Astrocyte of the spinal cord (primary cell): ENCODE data around the gene GDPD5.
A peak's percentile ranks its signal among the peaks of the same experiment; 100 is the strongest.

ENCODE experiments used
- DNase-seq: peaks from one replicate; pipeline ENCODE4 v3.0.0; 2011; ENCODE audit warnings: low read depth, low spot score
- H3K4me3 ChIP-seq: 2 replicates; pipeline ENCODE4 v1.5.1; 2011; ENCODE audit warnings: low read depth, mild to moderate bottlenecking, low read length, moderate library complexity
- CTCF ChIP-seq: IDR thresholded peaks from 2 replicates; pipeline ENCODE4 v1.5.1; 2012; ENCODE audit warnings: low read depth, mild to moderate bottlenecking, low read length, inconsistent platforms
- in situ Hi-C: cut with HindIII; loops from 2 replicates; pipeline ENCODE4 v1.10.0; 2017; ENCODE audit warnings: low sequenced_read_pairs

Gene GDPD5

DNA sequence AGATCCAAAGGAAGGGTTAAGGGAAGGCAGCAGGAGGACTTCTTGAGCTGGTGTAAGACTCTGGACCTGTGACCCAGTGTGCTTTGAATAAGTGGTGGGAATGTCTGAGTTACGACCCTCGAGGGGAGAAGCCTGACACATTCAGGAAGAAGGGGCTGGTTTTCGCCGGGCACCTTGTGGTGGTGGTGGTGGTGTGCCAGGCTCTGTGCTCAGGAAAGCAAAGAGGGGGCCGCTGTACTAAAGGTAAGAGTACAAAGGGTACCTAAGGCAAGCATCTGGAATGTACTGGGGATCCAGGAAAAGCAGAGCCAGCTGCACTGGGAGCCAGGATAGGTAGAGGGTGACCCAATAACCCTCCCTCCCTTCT, 99.0 kb downstream of the GDPD5 start:
- in situ Hi-C loops, result no loop called here

DNA sequence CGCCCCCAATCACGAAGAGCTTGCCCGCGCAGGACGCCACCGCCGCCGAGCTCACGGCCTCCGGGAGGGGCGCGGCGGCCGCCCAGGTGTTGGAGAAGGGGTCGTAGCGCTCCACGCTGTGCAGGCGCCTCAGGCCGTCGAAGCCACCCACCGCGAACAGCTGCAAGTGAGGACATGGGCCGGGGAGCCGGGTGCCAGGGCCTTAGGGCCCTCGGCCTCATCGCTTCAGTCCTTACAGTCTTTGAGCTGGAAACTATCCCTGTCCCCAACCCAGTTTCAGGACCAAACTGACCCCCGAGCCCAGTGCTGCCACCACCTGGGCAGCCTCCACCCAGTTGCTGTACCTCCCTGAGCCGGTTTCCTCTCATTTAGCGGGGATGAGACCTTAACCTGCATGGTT, 100.3 kb downstream of the GDPD5 start:
- peak; percentile 38 for TF ChIP-seq CTCF
- DNase-seq, result no peak
- H3K4me3 ChIP-seq, result no peak overlapping the region
- in situ Hi-C loops, result no loop called here

More for the DNA sequence above, 99.0 kb downstream of the GDPD5 start:
- no peak for TF ChIP-seq CTCF
- no peak overlapping the region for H3K4me3 ChIP-seq
- no peak for DNase-seq

DNA sequence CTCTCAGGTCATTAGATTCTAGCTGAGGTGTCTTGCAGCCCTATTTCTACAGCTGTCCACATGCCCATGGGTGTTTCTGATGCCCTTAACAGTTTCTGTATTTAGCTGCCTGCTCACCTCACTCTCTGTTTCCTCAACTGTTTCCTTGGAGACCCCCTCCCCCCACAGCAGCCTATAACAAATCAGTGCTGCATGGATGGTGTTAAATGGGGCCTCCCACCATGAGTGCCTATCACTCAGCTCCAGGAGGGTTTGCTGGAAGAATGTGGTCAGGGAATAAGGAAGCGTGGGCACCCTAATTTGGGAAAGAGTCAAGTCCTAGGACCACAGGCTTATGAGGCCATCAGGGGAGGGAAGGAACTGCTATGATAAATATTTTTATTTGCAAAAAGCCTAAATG, 101.3 kb downstream of the GDPD5 start:
- in situ Hi-C loops, result no loop called here
- no peak overlapping the region for H3K4me3 ChIP-seq
- no peak for TF ChIP-seq CTCF
- no peak for DNase-seq

GRCh38 chr11:75423721-75424120, 102.0 kb downstream of the GDPD5 start:
- in situ Hi-C loops, result no loop called here
- no peak for TF ChIP-seq CTCF
- no peak overlapping the region for H3K4me3 ChIP-seq
- DNase-seq, result no peak

GRCh38 chr11:75422248-75423231, 103.2 kb downstream of the GDPD5 start:
- in situ Hi-C loops, result no loop called here
- no peak overlapping the region for H3K4me3 ChIP-seq
- no peak for DNase-seq
- TF ChIP-seq CTCF, result no peak

DNA sequence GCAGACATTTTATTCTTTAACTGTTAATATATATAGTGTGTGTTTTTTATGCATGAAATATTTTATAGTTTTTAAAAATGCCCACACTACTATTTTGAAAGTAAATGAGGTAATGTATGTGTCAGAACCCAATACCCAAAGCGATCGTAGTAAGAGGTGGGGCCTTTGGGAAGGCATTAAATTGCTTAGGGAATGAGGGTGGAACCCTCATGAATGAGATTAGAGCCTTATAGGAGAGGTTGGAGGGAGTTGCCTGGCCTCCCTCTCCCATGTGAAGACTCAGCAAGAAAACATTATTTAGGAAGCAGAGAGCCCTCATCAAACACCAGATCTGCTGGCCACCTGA, 103.9 kb downstream of the GDPD5 start:
- in situ Hi-C loops, result no loop called here
- H3K4me3 ChIP-seq, result no peak overlapping the region
- no peak for DNase-seq
- TF ChIP-seq CTCF, result no peak
